Thyroid gland (tissue), 4 donors: Measurements from ENCODE around the gene MYH4.

Experiments
- CTCF ChIP-seq, 6 experiments: fragments of 200-600 bp in 3 of 6; fragments of 450-650 bp in 3 of 6; sonication (generic) in 3 of 6; IDR thresholded peaks; one replicate each; pipeline ENCODE4 v1.5.1; 2016 to 2019; ENCODE audit warnings: antibody characterized with exemption in 6 of 6, mild to moderate bottlenecking in 2 of 6, inconsistent platforms in 1 of 6, moderate library complexity in 1 of 6
- POLR2A ChIP-seq, 2 donors: fragments of 450-650 bp; IDR thresholded peaks; one replicate each; pipeline ENCODE4 v1.6.1; 2017; ENCODE audit warnings: antibody characterized with exemption in 2 of 2, mild to moderate bottlenecking in 2 of 2, moderate library complexity in 1 of 2

DNA sequence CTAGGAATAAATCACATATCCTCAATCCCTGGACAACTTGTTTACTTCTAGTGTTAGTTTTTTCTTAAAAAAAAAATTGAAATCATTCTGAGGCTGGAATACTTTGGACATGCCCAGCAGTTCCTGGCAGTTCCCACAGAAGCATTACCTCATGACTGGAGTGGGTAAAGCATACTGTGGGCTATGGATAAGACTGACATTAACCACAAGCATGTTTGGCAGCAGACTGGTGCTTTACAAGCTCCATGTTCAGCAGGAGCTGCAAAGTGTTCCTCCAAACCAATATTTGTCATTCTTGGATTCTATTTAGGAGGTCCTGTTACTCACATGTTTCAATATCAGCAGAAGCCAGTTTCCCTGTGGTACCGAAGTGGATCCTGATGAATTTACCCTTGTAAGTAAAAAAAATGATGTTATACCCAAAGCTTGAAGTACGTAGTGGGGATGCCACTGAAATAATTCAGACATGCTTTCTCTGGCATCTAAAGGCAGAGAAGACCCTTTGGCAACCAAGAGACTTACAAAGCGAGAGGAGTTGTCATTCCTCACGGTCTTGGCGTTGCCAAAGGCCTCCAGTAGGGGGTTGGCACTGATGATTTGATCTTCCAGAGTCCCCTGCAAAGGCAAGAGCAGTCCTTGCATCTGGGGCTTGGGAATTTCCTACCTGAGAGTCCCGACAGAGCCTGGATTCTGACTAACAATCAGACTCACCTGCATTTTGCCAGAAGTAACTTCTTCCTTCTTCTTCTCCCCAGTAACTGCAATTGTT is 44.1 kb upstream of the MYH4 start:
- TF ChIP-seq CTCF (IDR thresholded peaks at IDR 0.05) (no peak), POLR2A (IDR thresholded peaks at IDR 0.05) (no peak)
